WTC11 (cell line): ENCODE data around the gene PTPRN2. TPM values are rescaled to one million over a fixed set of nuclear protein-coding genes. Genes with fewer than 3 reads are reported as not detected.

Experiments used
- ATAC-seq: fragments of 200-7000 bp; cut with Tn5 transposase; 2 replicates; pipeline ENCODE4 v1.10.0; 2021; ENCODE audit warnings: mild to moderate bottlenecking, moderate library complexity
- CTCF ChIA-PET: fragments of 300-600 bp; sonication (Branson Sonifier 250); formaldehyde crosslinking; loops from one replicate; lab custom pipeline; 2021; ENCODE audit warnings: antibody characterized with exemption; lab: Charles Lee
- POLR2A ChIA-PET: fragments of 350-600 bp; sonication (Branson Sonifier 250); formaldehyde crosslinking; loops from one replicate; lab custom pipeline; 2021; ENCODE audit warnings: antibody characterized with exemption; lab: Charles Lee
- DNase-seq: peaks from one replicate; pipeline ENCODE4 v3.0.0; 2021; ENCODE audit warnings: low spot score
- H3K27ac Mint-ChIP-seq: 2 replicates; pipeline ENCODE4 v1.8.0; 2021; ENCODE audit warnings: mixed read lengths
- H3K27me3 Mint-ChIP-seq: 2 replicates; pipeline ENCODE4 v1.8.0; 2021; ENCODE audit warnings: low read depth, mild to moderate bottlenecking, moderate library complexity, mixed read lengths
- H3K36me3 Mint-ChIP-seq: 2 replicates; pipeline ENCODE4 v1.8.0; 2021; ENCODE audit warnings: mixed read lengths
- H3K4me1 Mint-ChIP-seq: 2 replicates; pipeline ENCODE4 v1.8.0; 2022; ENCODE audit warnings: mixed read lengths
- H3K4me3 Mint-ChIP-seq: 2 replicates; pipeline ENCODE4 v1.8.0; 2021; ENCODE audit warnings: mild to moderate bottlenecking, moderate library complexity, mixed read lengths
- H3K9me3 Mint-ChIP-seq: 2 replicates; pipeline ENCODE4 v1.8.0; 2021; ENCODE audit warnings: mixed read lengths
- CTCF ChIP-seq: fragments of 200-600 bp; IDR thresholded peaks from 2 replicates; pipeline ENCODE4 v1.8.0; 2022; ENCODE audit warnings: antibody characterized with exemption
- EMX1 ChIP-seq: fragments of 250-450 bp; sonication (Bioruptor Pico); IDR thresholded peaks from 2 replicates; pipeline ENCODE4 v1.8.0; 2021; ENCODE audit warnings: mild to moderate bottlenecking
- FOXK1 ChIP-seq: sonication (generic); formaldehyde crosslinking; IDR thresholded peaks from 2 replicates; pipeline ENCODE4 v1.8.0; 2022; ENCODE audit warnings: mild to moderate bottlenecking, moderate library complexity, missing genetic modification reagents
- GRHL2 ChIP-seq: fragments of 250-450 bp; sonication (Bioruptor Pico); IDR thresholded peaks from 2 replicates; pipeline ENCODE4 v1.8.0; 2022; ENCODE audit warnings: mild to moderate bottlenecking, moderate library complexity; ENCODE audit not compliant: insufficient replicate concordance, severe bottlenecking
- GTF2I ChIP-seq: fragments of 250-450 bp; sonication (Bioruptor Pico); conservative IDR thresholded peaks from 2 replicates; pipeline ENCODE4 v1.4.0; 2021; ENCODE audit warnings: mild to moderate bottlenecking
- IRF2 ChIP-seq: sonication (generic); formaldehyde crosslinking; IDR thresholded peaks from 2 replicates; pipeline ENCODE4 v1.8.0; 2022; ENCODE audit warnings: low read depth, missing genetic modification reagents, borderline replicate concordance
- MYBL2 ChIP-seq: sonication (generic); formaldehyde crosslinking; IDR thresholded peaks from 2 replicates; pipeline ENCODE4 v1.8.1; 2023; ENCODE audit warnings: mild to moderate bottlenecking, moderate library complexity, missing genetic modification reagents
- NR1H2 ChIP-seq: sonication (generic); formaldehyde crosslinking; IDR thresholded peaks from 2 replicates; pipeline ENCODE4 v1.9.0; 2021; ENCODE audit warnings: mild to moderate bottlenecking, moderate library complexity, missing genetic modification reagents
- NR2C2 ChIP-seq: sonication (generic); formaldehyde crosslinking; IDR thresholded peaks from 2 replicates; pipeline ENCODE4 v1.8.0; 2022; ENCODE audit warnings: mild to moderate bottlenecking, missing genetic modification reagents
- NR3C1 ChIP-seq: sonication (generic); formaldehyde crosslinking; conservative IDR thresholded peaks from 2 replicates; pipeline ENCODE4 v1.8.1; 2023; ENCODE audit warnings: low read depth, mild to moderate bottlenecking, missing genetic modification reagents
- RELA ChIP-seq: sonication (generic); formaldehyde crosslinking; IDR thresholded peaks from 2 replicates; pipeline ENCODE4 v1.8.1; 2022; ENCODE audit warnings: missing genetic modification reagents, mild to moderate bottlenecking, borderline replicate concordance
- SOX15 ChIP-seq: fragments of 250-450 bp; sonication (Bioruptor Pico); IDR thresholded peaks from 2 replicates; pipeline ENCODE4 v1.9.0; 2021; ENCODE audit warnings: mild to moderate bottlenecking
- TCF7 ChIP-seq: sonication (generic); formaldehyde crosslinking; IDR thresholded peaks from 2 replicates; pipeline ENCODE4 v1.8.0; 2022; ENCODE audit warnings: mild to moderate bottlenecking, low read depth, missing genetic modification reagents, moderate library complexity
- ZNF219 ChIP-seq: sonication (generic); formaldehyde crosslinking; IDR thresholded peaks from 2 replicates; pipeline ENCODE4 v1.8.0; 2023; ENCODE audit warnings: missing genetic modification reagents, mild to moderate bottlenecking, borderline replicate concordance
- ZNF263 ChIP-seq: sonication (generic); formaldehyde crosslinking; IDR thresholded peaks from 2 replicates; pipeline ENCODE4 v1.8.1; 2022; ENCODE audit warnings: low read depth, mild to moderate bottlenecking, moderate library complexity, missing genetic modification reagents
- ZNF317 ChIP-seq: sonication (generic); formaldehyde crosslinking; IDR thresholded peaks from 2 replicates; pipeline ENCODE4 v1.8.1; 2023; ENCODE audit warnings: low read depth, mild to moderate bottlenecking, moderate library complexity, missing genetic modification reagents, borderline replicate concordance
- total RNA-seq: library from RNA; stranded (reverse); gene quantifications from 3 replicates; pipeline ENCODE4 v1.2.3, GENCODE V29; 2021
- TF ChIP-seq, protein P1 (sequence below): sonication (generic); formaldehyde crosslinking; conservative IDR thresholded peaks from 2 replicates; pipeline ENCODE4 v1.8.1; 2023; ENCODE audit warnings: mild to moderate bottlenecking, low read depth, missing genetic modification reagents, moderate library complexity
- TF ChIP-seq, protein P2 (sequence below): fragments of 250-450 bp; sonication (Bioruptor Pico); IDR thresholded peaks from 2 replicates; pipeline ENCODE4 v1.9.0; 2021; ENCODE audit warnings: mild to moderate bottlenecking
- TF ChIP-seq, protein P3 (sequence below): fragments of 250-450 bp; sonication (Bioruptor Pico); IDR thresholded peaks from 2 replicates; pipeline ENCODE4 v1.9.0; 2021; ENCODE audit warnings: moderate library complexity, mild to moderate bottlenecking, inconsistent platforms, borderline replicate concordance
- TF ChIP-seq, protein P4 (sequence below): sonication (generic); formaldehyde crosslinking; IDR thresholded peaks from 2 replicates; pipeline ENCODE4 v1.8.0; 2023; ENCODE audit warnings: missing genetic modification reagents
- TF ChIP-seq, protein P5 (sequence below): sonication (generic); formaldehyde crosslinking; IDR thresholded peaks from 2 replicates; pipeline ENCODE4 v1.8.1; 2023; ENCODE audit warnings: mild to moderate bottlenecking, missing genetic modification reagents
- TF ChIP-seq, protein P6 (sequence below): sonication (generic); formaldehyde crosslinking; IDR thresholded peaks from 2 replicates; pipeline ENCODE4 v1.8.0; 2022; ENCODE audit warnings: mild to moderate bottlenecking, missing genetic modification reagents
- TF ChIP-seq, protein P7 (sequence below): sonication (generic); formaldehyde crosslinking; IDR thresholded peaks from 2 replicates; pipeline ENCODE4 v1.8.1; 2022; ENCODE audit warnings: mild to moderate bottlenecking, missing genetic modification reagents, moderate library complexity, borderline replicate concordance

The PTPRN2 gene
- total RNA-seq, 1 experiment from 2014 or later, result 4.7 TPM

- CTCF ChIA-PET, result no interaction called here
- DNase-seq, result no peak
- no peak overlapping the region for H3K4me3 Mint-ChIP-seq
- TF ChIP-seq GTF2I (CRISPR knock-in tag) (no peak), NR1H2 (CRISPR knock-in tag) (no peak), ZNF317 (CRISPR knock-in tag) (no peak), NR2C2 (no peak), ZNF263 (no peak), EMX1 (CRISPR knock-in tag) (no peak)
- TF ChIP-seq, protein P1, sequence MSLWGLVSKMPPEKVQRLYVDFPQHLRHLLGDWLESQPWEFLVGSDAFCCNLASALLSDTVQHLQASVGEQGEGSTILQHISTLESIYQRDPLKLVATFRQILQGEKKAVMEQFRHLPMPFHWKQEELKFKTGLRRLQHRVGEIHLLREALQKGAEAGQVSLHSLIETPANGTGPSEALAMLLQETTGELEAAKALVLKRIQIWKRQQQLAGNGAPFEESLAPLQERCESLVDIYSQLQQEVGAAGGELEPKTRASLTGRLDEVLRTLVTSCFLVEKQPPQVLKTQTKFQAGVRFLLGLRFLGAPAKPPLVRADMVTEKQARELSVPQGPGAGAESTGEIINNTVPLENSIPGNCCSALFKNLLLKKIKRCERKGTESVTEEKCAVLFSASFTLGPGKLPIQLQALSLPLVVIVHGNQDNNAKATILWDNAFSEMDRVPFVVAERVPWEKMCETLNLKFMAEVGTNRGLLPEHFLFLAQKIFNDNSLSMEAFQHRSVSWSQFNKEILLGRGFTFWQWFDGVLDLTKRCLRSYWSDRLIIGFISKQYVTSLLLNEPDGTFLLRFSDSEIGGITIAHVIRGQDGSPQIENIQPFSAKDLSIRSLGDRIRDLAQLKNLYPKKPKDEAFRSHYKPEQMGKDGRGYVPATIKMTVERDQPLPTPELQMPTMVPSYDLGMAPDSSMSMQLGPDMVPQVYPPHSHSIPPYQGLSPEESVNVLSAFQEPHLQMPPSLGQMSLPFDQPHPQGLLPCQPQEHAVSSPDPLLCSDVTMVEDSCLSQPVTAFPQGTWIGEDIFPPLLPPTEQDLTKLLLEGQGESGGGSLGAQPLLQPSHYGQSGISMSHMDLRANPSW (CRISPR knock-in tag), result no peak
- TF ChIP-seq, protein P2, sequence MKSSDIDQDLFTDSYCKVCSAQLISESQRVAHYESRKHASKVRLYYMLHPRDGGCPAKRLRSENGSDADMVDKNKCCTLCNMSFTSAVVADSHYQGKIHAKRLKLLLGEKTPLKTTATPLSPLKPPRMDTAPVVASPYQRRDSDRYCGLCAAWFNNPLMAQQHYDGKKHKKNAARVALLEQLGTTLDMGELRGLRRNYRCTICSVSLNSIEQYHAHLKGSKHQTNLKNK, result no peak
- TF ChIP-seq, protein P3, sequence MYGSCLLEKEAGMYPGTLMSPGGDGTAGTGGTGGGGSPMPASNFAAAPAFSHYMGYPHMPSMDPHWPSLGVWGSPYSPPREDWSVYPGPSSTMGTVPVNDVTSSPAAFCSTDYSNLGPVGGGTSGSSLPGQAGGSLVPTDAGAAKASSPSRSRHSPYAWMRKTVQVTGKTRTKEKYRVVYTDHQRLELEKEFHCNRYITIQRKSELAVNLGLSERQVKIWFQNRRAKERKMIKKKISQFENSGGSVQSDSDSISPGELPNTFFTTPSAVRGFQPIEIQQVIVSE (CRISPR knock-in tag), result no peak
- TF ChIP-seq, protein P4, sequence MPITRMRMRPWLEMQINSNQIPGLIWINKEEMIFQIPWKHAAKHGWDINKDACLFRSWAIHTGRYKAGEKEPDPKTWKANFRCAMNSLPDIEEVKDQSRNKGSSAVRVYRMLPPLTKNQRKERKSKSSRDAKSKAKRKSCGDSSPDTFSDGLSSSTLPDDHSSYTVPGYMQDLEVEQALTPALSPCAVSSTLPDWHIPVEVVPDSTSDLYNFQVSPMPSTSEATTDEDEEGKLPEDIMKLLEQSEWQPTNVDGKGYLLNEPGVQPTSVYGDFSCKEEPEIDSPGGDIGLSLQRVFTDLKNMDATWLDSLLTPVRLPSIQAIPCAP (CRISPR knock-in tag), result no peak
- TF ChIP-seq, all 79 proteins: peak for 0
- POLR2A ChIA-PET, result no interaction called here
- no peak for ATAC-seq
- Mint-ChIP-seq H3K27ac (no peak overlapping the region), H3K36me3 (peaks cover 26% of the 10 kb centered on the region), H3K27me3 (peaks cover 5% of the 10 kb centered on the region; the same call in 1 of the 2 replicates), H3K9me3 (peaks cover 40% of the 10 kb centered on the region), H3K4me1 (no peaks in the 10 kb centered on the region)
These were observed 607.8 kb downstream of the PTPRN2 start for GRCh38 chr7:157979636-157980340.

DNA sequence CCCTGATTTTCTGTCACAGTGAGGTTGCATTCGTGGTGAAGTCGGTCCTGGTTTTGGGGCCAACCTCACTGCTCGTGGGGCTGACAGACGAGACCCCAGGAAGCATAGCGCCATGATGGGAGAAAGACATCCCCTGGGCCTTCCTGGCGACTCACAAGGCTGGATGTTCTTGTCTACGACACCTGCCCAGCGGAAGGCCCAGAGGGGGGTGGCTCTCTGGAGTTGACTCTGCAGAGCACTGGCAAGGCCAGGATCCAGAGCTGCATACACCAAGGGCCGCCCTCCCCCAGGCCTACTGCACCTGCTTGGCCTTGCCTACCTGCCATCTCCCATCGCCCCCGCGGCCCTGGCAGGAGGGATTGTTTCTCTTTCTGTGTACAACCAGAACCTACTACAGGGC lies 608.9 kb downstream of the PTPRN2 start:
- peaks cover 46% of the 10 kb centered on the region for H3K9me3 Mint-ChIP-seq
- peaks cover 31% of the 10 kb centered on the region for H3K36me3 Mint-ChIP-seq
- H3K4me3 Mint-ChIP-seq, result no peak overlapping the region
- DNase-seq, result no peak
- ATAC-seq, result no peak
- CTCF ChIA-PET, result no interaction called here
- POLR2A ChIA-PET, result no interaction called here
- no peaks in the 10 kb centered on the region for H3K4me1 Mint-ChIP-seq
- H3K27ac Mint-ChIP-seq, result no peak overlapping the region
- peaks cover 5% of the 10 kb centered on the region; the same call in 1 of the 2 replicates for H3K27me3 Mint-ChIP-seq
- TF ChIP-seq TCF7 (CRISPR knock-in tag) (no peak), NR3C1 (CRISPR knock-in tag) (no peak), MYBL2 (no peak), IRF2 (CRISPR knock-in tag) (no peak), RELA (CRISPR knock-in tag) (no peak), SOX15 (no peak), GRHL2 (no peak), FOXK1 (no peak), NR1H2 (CRISPR knock-in tag) (no peak), ZNF219 (CRISPR knock-in tag) (no peak), CTCF (no peak)
- TF ChIP-seq, protein P5, sequence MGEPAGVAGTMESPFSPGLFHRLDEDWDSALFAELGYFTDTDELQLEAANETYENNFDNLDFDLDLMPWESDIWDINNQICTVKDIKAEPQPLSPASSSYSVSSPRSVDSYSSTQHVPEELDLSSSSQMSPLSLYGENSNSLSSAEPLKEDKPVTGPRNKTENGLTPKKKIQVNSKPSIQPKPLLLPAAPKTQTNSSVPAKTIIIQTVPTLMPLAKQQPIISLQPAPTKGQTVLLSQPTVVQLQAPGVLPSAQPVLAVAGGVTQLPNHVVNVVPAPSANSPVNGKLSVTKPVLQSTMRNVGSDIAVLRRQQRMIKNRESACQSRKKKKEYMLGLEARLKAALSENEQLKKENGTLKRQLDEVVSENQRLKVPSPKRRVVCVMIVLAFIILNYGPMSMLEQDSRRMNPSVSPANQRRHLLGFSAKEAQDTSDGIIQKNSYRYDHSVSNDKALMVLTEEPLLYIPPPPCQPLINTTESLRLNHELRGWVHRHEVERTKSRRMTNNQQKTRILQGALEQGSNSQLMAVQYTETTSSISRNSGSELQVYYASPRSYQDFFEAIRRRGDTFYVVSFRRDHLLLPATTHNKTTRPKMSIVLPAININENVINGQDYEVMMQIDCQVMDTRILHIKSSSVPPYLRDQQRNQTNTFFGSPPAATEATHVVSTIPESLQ (CRISPR knock-in tag), result no peak
- TF ChIP-seq, protein P3 (CRISPR knock-in tag), result no peak
- TF ChIP-seq, protein P6, sequence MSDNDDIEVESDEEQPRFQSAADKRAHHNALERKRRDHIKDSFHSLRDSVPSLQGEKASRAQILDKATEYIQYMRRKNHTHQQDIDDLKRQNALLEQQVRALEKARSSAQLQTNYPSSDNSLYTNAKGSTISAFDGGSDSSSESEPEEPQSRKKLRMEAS (CRISPR knock-in tag), result no peak
- TF ChIP-seq, protein P7, sequence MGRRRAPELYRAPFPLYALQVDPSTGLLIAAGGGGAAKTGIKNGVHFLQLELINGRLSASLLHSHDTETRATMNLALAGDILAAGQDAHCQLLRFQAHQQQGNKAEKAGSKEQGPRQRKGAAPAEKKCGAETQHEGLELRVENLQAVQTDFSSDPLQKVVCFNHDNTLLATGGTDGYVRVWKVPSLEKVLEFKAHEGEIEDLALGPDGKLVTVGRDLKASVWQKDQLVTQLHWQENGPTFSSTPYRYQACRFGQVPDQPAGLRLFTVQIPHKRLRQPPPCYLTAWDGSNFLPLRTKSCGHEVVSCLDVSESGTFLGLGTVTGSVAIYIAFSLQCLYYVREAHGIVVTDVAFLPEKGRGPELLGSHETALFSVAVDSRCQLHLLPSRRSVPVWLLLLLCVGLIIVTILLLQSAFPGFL, result no peak
